Smooth muscle cell (in vitro differentiated cells): ENCODE data around the gene STARD5. TPM values are rescaled to one million over a fixed set of nuclear protein-coding genes. Genes with fewer than 3 reads are reported as not detected.

Source experiments
- DNase-seq: peaks from one replicate; lab custom pipeline; 2025; ENCODE audit not compliant: unreplicated experiment; lab: John Stamatoyannopoulos, UW
- H2AFZ ChIP-seq: fragments of 200-600 bp; sonication (generic); 2 replicates; pipeline ENCODE4 v1.6.0; 2016; ENCODE audit warnings: antibody characterized with exemption, low read depth, mild to moderate bottlenecking
- H3F3A ChIP-seq: fragments of 200-600 bp; sonication (generic); 2 replicates; pipeline ENCODE4 v1.6.0; 2017; ENCODE audit warnings: antibody characterized with exemption, low read depth
- H3K27ac ChIP-seq: fragments of 200-600 bp; sonication (generic); 2 replicates; pipeline ENCODE4 v1.5.1; 2016; ENCODE audit warnings: low read depth, mild to moderate bottlenecking
- H3K27me3 ChIP-seq: fragments of 200-600 bp; sonication (generic); 2 replicates; pipeline ENCODE4 v1.6.1; 2016; ENCODE audit warnings: low read depth, mild to moderate bottlenecking
- H3K36me3 ChIP-seq: fragments of 200-600 bp; sonication (generic); 2 replicates; pipeline ENCODE4 v1.5.1; 2016; ENCODE audit warnings: low read depth
- H3K4me1 ChIP-seq: fragments of 200-600 bp; sonication (generic); 2 replicates; pipeline ENCODE4 v1.5.1; 2016; ENCODE audit warnings: low read depth
- H3K4me2 ChIP-seq: fragments of 200-600 bp; sonication (generic); 2 replicates; pipeline ENCODE4 v1.6.0; 2016; ENCODE audit warnings: mild to moderate bottlenecking
- H3K4me3 ChIP-seq: fragments of 200-600 bp; sonication (generic); 2 replicates; pipeline ENCODE4 v1.5.1; 2016; ENCODE audit warnings: mild to moderate bottlenecking
- H3K79me2 ChIP-seq: fragments of 200-600 bp; sonication (generic); 2 replicates; pipeline ENCODE4 v1.6.0; 2016; ENCODE audit warnings: low read depth, mild to moderate bottlenecking
- H3K9ac ChIP-seq: fragments of 200-600 bp; sonication (generic); 2 replicates; pipeline ENCODE4 v1.6.0; 2016; ENCODE audit warnings: low read depth
- H3K9me3 ChIP-seq: fragments of 200-600 bp; sonication (generic); replicated peaks from 2 replicates; pipeline ENCODE4 v1.5.1; 2016; ENCODE audit warnings: low read depth
- H4K20me1 ChIP-seq: fragments of 200-600 bp; sonication (generic); 2 replicates; pipeline ENCODE4 v1.6.0; 2016; ENCODE audit warnings: low read depth
- WGBS: methylation state at CpG from one replicate; pipeline ENCODE4 v1.1.7; 2016; ENCODE audit warnings: low lambda C conversion rate; 5-methylcytosine and 5-hydroxymethylcytosine counted together
- polyA plus RNA-seq: library from polyadenylated mRNA; unstranded; fragments of >200 nt; fragmentation: Nextera tagmentation; extraction: Ambion mirVana; gene quantifications from 2 replicates; pipeline ENCODE4 v1.2.1, GENCODE V29; 2016
- total RNA-seq: library from RNA; depleted of rRNA; stranded (reverse); fragments of >200 nt; gene quantifications from 2 replicates; pipeline ENCODE4 v1.2.3, GENCODE V29; 2014
- TF ChIP-seq, protein P1 (sequence below): fragments of 200-600 bp; sonication (generic); IDR thresholded peaks from 2 replicates; pipeline ENCODE4 v1.5.1; 2017; ENCODE audit warnings: borderline replicate concordance, mild to moderate bottlenecking, antibody characterized with exemption; ENCODE audit not compliant: insufficient read depth, poor library complexity, severe bottlenecking

STARD5 gene
- total and polyA plus RNA-seq, 2 experiments from 2014 or later = 1.6 to 6.2 TPM

DNA sequence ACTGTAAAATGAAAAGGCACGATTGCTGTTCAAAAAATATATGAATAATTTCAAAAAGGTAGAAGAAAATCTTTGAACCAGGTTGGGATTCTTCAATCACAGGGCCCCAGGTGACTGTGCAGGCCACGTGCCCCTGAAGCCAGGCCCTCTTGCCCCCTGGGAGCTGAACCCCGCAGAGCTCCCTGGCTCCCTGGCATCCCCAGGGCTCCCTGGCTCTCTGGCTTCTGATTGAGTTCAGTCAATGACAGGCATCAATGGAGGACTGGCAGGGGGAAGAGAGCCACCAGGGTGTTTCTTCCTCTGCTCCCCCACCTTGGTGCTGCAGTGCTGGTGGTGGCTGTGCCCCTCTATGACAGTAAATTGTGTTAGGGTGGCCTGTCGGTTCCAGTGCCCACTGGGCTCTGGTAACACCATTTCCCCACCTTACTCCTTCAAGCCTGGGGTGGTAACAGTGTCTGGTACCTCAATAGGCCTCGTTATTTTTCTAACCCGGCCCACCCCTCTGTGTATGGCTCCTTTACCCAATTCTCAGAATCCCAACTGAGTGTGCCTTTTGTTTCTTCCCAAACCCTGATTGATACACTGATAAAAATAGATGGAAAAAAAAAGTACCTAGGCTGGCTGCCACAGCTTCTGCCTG, 62.6 kb downstream of the STARD5 start:
- no peak overlapping the region for H3K27ac ChIP-seq
- H3K4me1 ChIP-seq = peaks cover 4% of the 10 kb centered on the region
- no peak overlapping the region for H2AFZ ChIP-seq
- no peak overlapping the region for H3K9ac ChIP-seq
- H3K36me3 ChIP-seq = no peaks in the 10 kb centered on the region
- H3K27me3 ChIP-seq = peaks cover 7% of the 10 kb centered on the region
- DNase-seq = no peak
- H3K9me3 ChIP-seq = no peaks in the 10 kb centered on the region
- WGBS = 74% methylated on average over 6 of the region's 6 CpGs
- H4K20me1 ChIP-seq = no peaks in the 10 kb centered on the region
- no peaks in the 10 kb centered on the region for H3K79me2 ChIP-seq
- no peak overlapping the region for H3K4me3 ChIP-seq
- H3K4me2 ChIP-seq = no peak overlapping the region
- H3F3A ChIP-seq = no peaks in the 10 kb centered on the region
- TF ChIP-seq, protein P1, sequence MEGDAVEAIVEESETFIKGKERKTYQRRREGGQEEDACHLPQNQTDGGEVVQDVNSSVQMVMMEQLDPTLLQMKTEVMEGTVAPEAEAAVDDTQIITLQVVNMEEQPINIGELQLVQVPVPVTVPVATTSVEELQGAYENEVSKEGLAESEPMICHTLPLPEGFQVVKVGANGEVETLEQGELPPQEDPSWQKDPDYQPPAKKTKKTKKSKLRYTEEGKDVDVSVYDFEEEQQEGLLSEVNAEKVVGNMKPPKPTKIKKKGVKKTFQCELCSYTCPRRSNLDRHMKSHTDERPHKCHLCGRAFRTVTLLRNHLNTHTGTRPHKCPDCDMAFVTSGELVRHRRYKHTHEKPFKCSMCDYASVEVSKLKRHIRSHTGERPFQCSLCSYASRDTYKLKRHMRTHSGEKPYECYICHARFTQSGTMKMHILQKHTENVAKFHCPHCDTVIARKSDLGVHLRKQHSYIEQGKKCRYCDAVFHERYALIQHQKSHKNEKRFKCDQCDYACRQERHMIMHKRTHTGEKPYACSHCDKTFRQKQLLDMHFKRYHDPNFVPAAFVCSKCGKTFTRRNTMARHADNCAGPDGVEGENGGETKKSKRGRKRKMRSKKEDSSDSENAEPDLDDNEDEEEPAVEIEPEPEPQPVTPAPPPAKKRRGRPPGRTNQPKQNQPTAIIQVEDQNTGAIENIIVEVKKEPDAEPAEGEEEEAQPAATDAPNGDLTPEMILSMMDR = no peak

DNA sequence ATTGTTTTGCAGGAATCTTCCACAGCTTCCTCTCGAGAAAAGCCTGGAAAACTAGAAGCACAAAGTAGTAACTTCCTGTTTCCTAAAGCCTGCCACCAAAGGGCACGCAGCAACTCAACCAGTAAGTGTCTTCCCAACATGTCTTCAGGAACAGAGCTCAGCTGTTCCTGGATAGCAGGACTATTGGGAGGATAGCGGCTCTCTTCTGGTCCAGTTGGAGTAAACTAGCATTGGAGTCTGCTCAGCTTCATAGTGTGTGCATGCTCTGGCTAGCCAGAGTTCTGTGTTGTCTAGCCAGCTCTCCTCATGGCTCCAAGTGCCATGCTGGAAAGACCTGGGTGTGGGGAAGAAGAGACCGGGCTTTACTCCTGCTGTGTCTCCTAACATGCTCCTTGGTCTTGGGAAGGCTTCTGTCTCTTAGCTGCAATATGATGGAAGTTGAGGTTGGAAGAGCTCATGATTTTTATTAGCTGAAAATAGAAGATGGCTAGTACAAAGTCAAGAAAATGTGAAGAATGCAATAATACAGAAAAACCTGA, 64.1 kb downstream of the STARD5 start:
- DNase-seq = no peak
- H3K27ac ChIP-seq = no peak overlapping the region
- H3K27me3 ChIP-seq = peaks cover 7% of the 10 kb centered on the region
- no peaks in the 10 kb centered on the region for H4K20me1 ChIP-seq
- no peaks in the 10 kb centered on the region for H3K9me3 ChIP-seq
- 78% methylated on average over 4 of the region's 4 CpGs for WGBS
- no peak overlapping the region for H2AFZ ChIP-seq
- no peaks in the 10 kb centered on the region for H3K79me2 ChIP-seq
- H3F3A ChIP-seq = no peaks in the 10 kb centered on the region
- no peaks in the 10 kb centered on the region for H3K36me3 ChIP-seq
- no peaks in the 10 kb centered on the region for H3K4me1 ChIP-seq
- no peak overlapping the region for H3K4me2 ChIP-seq
- H3K4me3 ChIP-seq = no peak overlapping the region
- H3K9ac ChIP-seq = no peak overlapping the region
- TF ChIP-seq, protein P1 = no peak

Other genes with a start within 250 kb of the STARD5 start
- 0.94 and 0.99 TPM in 2 replicates for gene CFAP161, start 189.9 kb downstream of the STARD5 start, total RNA-seq
- gene CFAP161, start 189.9 kb downstream of the STARD5 start, polyA plus RNA-seq = not detected in 2 replicates
- 0.76 and 1.4 TPM in 2 replicates for gene IL16, start 127.3 kb downstream of the STARD5 start, total RNA-seq
- gene IL16, start 127.3 kb downstream of the STARD5 start, polyA plus RNA-seq = 1.1 and 1.3 TPM in 2 replicates
- gene TMC3, start 50.1 kb upstream of the STARD5 start, total RNA-seq = not detected in 2 replicates
- gene TMC3, start 50.1 kb upstream of the STARD5 start, polyA plus RNA-seq = not detected in 2 replicates